Measurements from ENCODE around the gene GMCL2. TPM values are rescaled to one million over a fixed set of nuclear protein-coding genes. Genes with fewer than 3 reads are reported as not detected.

The GMCL2 gene
- polyA plus RNA-seq, 1 donor from 2014 or later = not detected

- Histone ChIP-seq H3K27me3 (ENCODE audit: insufficient read depth, low read depth, low read length) (no peaks in the 10 kb centered on the region), H3K79me2 (replicated peaks; ENCODE audit: insufficient read depth, low read length) (peaks cover 6% of the 10 kb centered on the region), H3K4me3 (ENCODE audit: low read length) (no peak overlapping the region), H4K20me1 (ENCODE audit: insufficient read depth) (no peaks in the 10 kb centered on the region), H3K36me3 (ENCODE audit: insufficient read depth, low read length) (no peaks in the 10 kb centered on the region), H3K9me2 (ENCODE audit: insufficient read depth, low read length) (no peaks in the 10 kb centered on the region), H3K4me2 (ENCODE audit: low read length) (no peak overlapping the region), H3K27ac (ENCODE audit: low read length) (no peak overlapping the region), H3K9ac (ENCODE audit: low read length) (no peak overlapping the region), H3K9me3 (ENCODE audit: low read length) (no peaks in the 10 kb centered on the region), H3F3A (ENCODE audit: insufficient read depth, low read length, poor library complexity, severe bottlenecking) (no peaks in the 10 kb centered on the region), H2AFZ (ENCODE audit: low read depth, low read length) (no peak overlapping the region)
- TF ChIP-seq MXI1 (conservative IDR thresholded peaks at IDR 0.05; ENCODE audit: poor library complexity, severe bottlenecking) (no peak), SMC3 (conservative IDR thresholded peaks at IDR 0.05; ENCODE audit: poor library complexity) (no peak), TAF1 (IDR thresholded peaks at IDR 0.05; ENCODE audit: low read depth) (no peak), RAD21 (conservative IDR thresholded peaks at IDR 0.05) (no peak), EP300 (conservative IDR thresholded peaks at IDR 0.05; ENCODE audit: poor library complexity, severe bottlenecking) (no peak)
Measured at GRCh38 chr5:178236126-178236525, 49.0 kb upstream of the GMCL2 start.

GRCh38 chr5:178235588-178235974, 48.4 kb upstream of the GMCL2 start:
- no peak overlapping the region for H2AFZ ChIP-seq (ENCODE audit: low read depth, low read length)

More at GRCh38 chr5:178235588-178235974, 48.4 kb upstream of the GMCL2 start:
- Histone ChIP-seq H3F3A (ENCODE audit: insufficient read depth, low read length, poor library complexity, severe bottlenecking) (no peaks in the 10 kb centered on the region), H3K9me3 (ENCODE audit: low read length) (no peaks in the 10 kb centered on the region), H4K20me1 (ENCODE audit: insufficient read depth) (no peaks in the 10 kb centered on the region), H3K4me2 (ENCODE audit: low read length) (no peak overlapping the region), H3K4me3 (ENCODE audit: low read length) (no peak overlapping the region), H3K27ac (ENCODE audit: low read length) (no peak overlapping the region), H3K79me2 (replicated peaks; ENCODE audit: insufficient read depth, low read length) (peaks cover 9% of the 10 kb centered on the region), H3K9me2 (ENCODE audit: insufficient read depth, low read length) (no peaks in the 10 kb centered on the region), H3K9ac (ENCODE audit: low read length) (no peak overlapping the region), H3K27me3 (ENCODE audit: insufficient read depth, low read depth, low read length) (no peaks in the 10 kb centered on the region), H3K36me3 (ENCODE audit: insufficient read depth, low read length) (no peaks in the 10 kb centered on the region)
- TF ChIP-seq MXI1 (conservative IDR thresholded peaks at IDR 0.05; ENCODE audit: poor library complexity, severe bottlenecking) (no peak), TAF1 (IDR thresholded peaks at IDR 0.05; ENCODE audit: low read depth) (no peak), EZH2 (IDR thresholded peaks at IDR 0.05; ENCODE audit: borderline replicate concordance, insufficient read depth, low read length, poor library complexity, severe bottlenecking) (no peak), SMC3 (conservative IDR thresholded peaks at IDR 0.05; ENCODE audit: poor library complexity) (no peak), REST (IDR thresholded peaks at IDR 0.05; ENCODE audit: borderline replicate concordance) (no peak), EP300 (conservative IDR thresholded peaks at IDR 0.05; ENCODE audit: poor library complexity, severe bottlenecking) (no peak), RAD21 (conservative IDR thresholded peaks at IDR 0.05) (no peak), POLR2AphosphoS5 (IDR thresholded peaks at IDR 0.05) (no peak), CTCF (IDR thresholded peaks at IDR 0.05; ENCODE audit: poor library complexity, severe bottlenecking) (no peak)
